CD4-positive, alpha-beta T cell treated with Interleukin-6 at 100 ng/mL for 8 hours (primary cell): Measurements from ENCODE around the gene RAPGEF1.
A peak's percentile ranks its signal among the peaks of the same experiment; 100 is the strongest.
"Not testable (repeated sequence)": the region's sequence is repeated elsewhere in the genome, so short reads cannot be mapped to it uniquely, and the experiment has no call there.

Experiments
- DNase-seq: peaks from one replicate; pipeline ENCODE4 v3.0.0-alpha.2; 2020; ENCODE audit warnings: mixed read lengths, low spot score

RAPGEF1 gene

DNA sequence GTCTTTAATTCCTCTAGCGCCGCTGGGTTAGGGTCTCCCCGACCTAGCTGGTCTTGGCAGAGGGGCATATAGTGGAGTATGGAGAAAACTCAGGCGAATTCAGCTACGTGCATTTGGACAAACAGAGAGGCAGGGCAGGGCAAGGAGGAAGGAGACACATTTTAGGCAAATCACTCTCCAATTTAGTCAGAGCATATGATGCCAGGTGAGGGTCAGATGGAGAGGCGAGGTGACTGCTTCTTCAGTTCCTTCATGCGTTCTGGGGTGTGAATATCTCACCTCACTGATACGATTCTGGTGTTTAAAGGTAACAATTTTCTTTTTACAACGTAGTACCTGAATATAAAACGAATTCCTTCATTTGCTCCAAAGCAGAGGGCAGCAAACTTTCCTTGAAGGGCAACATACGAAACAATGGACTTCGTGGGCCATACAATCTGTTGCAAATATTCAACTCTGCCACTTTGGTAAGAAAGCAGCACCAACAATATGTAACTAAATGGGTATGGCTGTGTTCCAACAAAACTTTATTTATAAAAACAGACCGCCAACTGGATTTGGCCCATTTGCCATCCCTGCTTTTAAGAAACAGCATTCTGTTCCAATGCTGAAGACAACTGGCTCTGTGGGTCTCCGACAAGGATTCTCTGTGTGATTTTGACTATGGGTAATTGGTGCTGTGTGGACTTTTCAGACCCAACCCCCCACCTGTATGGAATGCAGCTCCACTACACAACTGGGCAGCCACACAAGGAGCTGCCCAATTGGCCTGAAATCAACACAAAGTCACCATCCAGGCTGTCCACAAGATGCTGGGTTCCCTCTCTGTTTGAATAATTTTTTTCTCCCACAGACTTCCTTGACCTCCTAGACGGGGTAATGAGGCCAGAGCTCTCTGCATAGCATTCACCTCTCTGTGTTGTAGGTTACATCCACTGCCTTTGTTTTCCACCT, 53.8 kb downstream of the RAPGEF1 start:
- DNase-seq = no peak

- DNase-seq = not testable (repeated sequence)
These were observed 56.8 kb downstream of the RAPGEF1 start for GRCh38 chr9:131683094-131683493.

DNA sequence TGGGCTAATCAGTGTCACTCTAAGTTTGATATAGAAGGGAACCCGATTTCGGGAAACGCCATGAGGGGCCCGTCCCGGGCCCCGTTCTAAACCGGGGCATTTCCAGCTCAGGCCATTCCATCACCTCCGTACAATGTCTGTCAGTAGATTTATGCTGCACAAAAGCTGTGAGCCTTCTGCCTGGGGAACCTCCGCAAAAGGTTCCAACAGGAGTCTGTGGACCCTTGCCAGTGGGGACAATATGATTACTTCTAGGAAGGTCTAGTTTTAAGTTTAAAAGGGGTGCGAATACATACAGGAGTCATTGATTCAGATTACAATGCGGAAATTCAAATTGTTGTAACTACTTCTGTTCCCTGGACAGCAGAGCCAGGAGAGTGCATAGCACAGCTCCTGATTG, 57.6 kb downstream of the RAPGEF1 start:
- no peak for DNase-seq

- not testable (repeated sequence) for DNase-seq
These were observed 58.0 kb downstream of the RAPGEF1 start for GRCh38 chr9:131681826-131682225.

DNA sequence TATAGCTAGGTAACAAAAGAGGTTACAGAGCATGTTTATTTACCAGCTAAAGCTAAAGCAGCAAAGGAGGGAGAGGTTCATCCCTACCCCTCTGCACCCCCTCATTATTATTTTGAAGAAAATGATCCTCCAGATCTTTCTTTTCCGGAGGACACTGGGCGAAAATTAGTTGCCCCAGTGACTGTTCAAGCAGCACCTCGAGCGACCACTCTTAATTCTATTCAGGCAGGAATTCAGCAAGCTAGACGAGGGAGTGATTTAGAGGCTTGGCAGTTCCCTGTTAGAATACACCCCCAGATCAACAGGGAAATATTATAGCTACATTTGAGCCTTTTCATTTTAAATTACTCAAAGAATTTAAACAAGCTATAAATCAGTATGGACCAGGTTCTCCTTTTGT, 58.8 kb downstream of the RAPGEF1 start:
- not testable (repeated sequence) for DNase-seq

- no peak for DNase-seq
These were observed 60.4 kb downstream of the RAPGEF1 start for GRCh38 chr9:131679261-131680020.

DNA sequence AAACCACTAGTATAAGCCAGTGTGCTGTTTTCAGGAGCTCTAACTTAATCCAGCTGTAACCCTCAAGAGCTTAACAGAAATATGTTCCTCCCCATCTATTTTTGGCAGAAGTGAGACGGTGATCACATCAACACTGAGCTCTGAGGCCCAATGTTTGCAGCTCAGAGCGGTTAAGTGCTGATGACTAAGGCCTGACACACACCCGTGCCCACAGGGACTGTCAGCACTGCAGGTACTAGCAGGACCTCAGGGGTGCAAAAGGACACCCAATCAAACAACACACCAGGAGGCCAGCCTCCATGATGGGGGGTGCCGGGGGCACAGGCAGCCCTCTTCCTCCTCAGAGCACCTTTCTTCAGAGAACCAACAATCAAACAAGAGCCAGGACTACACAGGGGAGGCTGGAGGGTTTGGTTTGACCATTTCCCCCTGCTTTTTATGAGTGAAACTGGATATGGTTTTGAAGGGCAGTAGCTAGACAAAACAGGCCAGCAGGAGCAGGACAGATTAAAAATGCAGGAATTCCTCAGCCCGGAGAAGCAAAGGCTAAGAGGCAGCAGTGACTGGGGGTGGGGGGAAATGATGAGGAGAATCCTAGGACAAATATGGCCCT, 61.3 kb downstream of the RAPGEF1 start:
- DNase-seq = peak; percentile 84

GRCh38 chr9:131677444-131678180, 62.3 kb downstream of the RAPGEF1 start:
- no peak for DNase-seq

DNA sequence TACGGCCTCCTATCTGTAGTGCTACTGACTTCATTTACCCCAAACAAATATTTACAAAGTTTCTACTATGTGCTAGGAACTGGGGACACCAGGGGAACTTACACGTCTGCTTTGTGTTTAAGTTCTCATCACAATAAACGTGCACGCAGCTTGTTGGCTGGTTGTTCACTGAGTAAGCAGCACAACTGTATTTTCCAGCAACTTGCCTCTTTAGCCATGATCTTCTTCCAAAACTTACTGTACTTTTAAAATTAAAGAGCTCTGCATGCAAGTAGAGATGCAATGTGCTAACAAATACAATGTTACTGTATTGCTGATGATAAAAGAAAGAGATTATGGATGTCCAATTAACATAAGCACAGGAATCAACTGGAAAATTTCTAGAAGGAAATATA, 62.8 kb downstream of the RAPGEF1 start:
- DNase-seq = no peak

- peak; percentile 61 for DNase-seq
These were observed 63.4 kb downstream of the RAPGEF1 start for GRCh38 chr9:131676431-131676972.

GRCh38 chr9:131675437-131676022, 64.3 kb downstream of the RAPGEF1 start:
- no peak for DNase-seq

GRCh38 chr9:131674425-131675421, 65.2 kb downstream of the RAPGEF1 start:
- DNase-seq = no peak

- no peak for DNase-seq
These were observed 66.3 kb downstream of the RAPGEF1 start for GRCh38 chr9:131673531-131673930.

- DNase-seq = no peak
These were observed 66.8 kb downstream of the RAPGEF1 start for GRCh38 chr9:131673068-131673467.

GRCh38 chr9:131672451-131672850, 67.4 kb downstream of the RAPGEF1 start:
- DNase-seq = no peak

- no peak for DNase-seq
These were observed 68.7 kb downstream of the RAPGEF1 start for GRCh38 chr9:131671133-131671520.

DNA sequence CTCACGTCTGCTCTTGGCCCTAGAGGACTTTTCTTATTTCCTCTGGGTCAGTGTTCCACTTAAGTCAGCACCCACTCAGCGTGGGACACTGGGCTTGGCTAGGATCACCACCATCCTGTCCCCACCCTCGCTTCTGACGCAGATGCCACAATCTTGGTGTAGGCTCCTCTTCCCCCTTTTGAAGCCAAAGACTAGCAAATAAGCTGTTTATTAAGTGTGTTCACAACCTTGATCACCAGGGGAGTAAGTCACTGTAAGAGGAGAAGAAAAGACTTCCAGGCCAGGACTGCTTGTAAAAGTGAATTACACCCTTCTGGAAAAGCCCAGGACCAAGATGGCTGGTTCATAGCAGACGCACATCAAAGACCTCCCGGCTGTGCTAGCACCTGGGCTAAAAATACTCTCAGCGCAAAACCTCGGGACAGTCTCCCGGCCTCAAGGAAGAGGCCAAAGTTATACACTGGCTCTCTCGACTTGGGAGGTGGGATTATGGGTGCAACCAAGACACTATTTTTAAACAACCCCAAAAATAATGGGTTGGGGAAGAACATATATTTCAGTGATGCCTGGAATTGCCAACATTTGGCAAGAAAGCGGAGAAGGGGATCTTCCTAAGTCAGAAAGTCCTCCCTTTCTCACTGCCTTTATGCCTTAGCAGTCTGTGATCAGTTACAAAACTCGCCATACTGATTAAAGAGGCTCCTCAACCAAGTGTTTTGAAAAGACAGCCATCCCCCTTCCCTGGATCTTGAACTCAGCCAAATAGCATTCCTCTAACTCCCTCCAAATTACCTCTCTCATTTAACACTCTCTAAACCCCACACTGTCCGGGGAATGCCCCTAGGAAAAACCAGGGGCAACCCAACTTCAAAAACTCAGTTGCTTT, 69.4 kb downstream of the RAPGEF1 start:
- DNase-seq = no peak

GRCh38 chr9:131669269-131670157, 70.4 kb downstream of the RAPGEF1 start:
- no peak for DNase-seq
